Lung (tissue), 12 donors: Measurements from ENCODE around the gene CTAG1B. TPM values are rescaled to one million over a fixed set of nuclear protein-coding genes. Genes with fewer than 3 reads are reported as not detected.

Experiments used
- ATAC-seq: fragments of 200-7000 bp; cut with Tn5 transposase; one replicate; pipeline ENCODE4 v1.9.1; 2020; ENCODE audit warnings: moderate number of reproducible peaks; ENCODE audit not compliant: insufficient read depth, low FRiP score
- DNase-seq, 3 donors: peaks; one replicate each; pipeline ENCODE4 v3.0.0-alpha.2; 2013 to 2017
- H3K27ac ChIP-seq, 2 donors: one replicate each; pipeline ENCODE4 v1.5.1; 2013; ENCODE audit warnings: mild to moderate bottlenecking in 2 of 2, moderate library complexity in 2 of 2, control low read depth in 1 of 2, inconsistent platforms in 1 of 2, low read depth in 1 of 2, low read length in 1 of 2
- H3K27me3 ChIP-seq, 3 donors: one replicate each; pipeline ENCODE4 v1.5.1; 2013; ENCODE audit warnings: low read length in 2 of 3; ENCODE audit not compliant: control insufficient read depth in 3 of 3, insufficient read depth in 3 of 3
- H3K36me3 ChIP-seq, 4 donors: one replicate each; pipeline ENCODE4 v1.5.1; 2013; ENCODE audit warnings: low read length in 4 of 4, mild to moderate bottlenecking in 1 of 4, moderate library complexity in 1 of 4; ENCODE audit not compliant: control insufficient read depth in 4 of 4, insufficient read depth in 4 of 4
- H3K4me1 ChIP-seq, 5 donors: one replicate each; pipeline ENCODE4 v1.5.1; 2013; ENCODE audit warnings: low read length in 5 of 5, mild to moderate bottlenecking in 2 of 5, moderate library complexity in 1 of 5; ENCODE audit not compliant: control insufficient read depth in 5 of 5, insufficient read depth in 5 of 5
- H3K4me3 ChIP-seq: one replicate; pipeline ENCODE4 v1.5.1; 2013; ENCODE audit warnings: mild to moderate bottlenecking, control low read depth, moderate library complexity
- H3K9ac ChIP-seq, 2 donors: one replicate each; pipeline ENCODE4 v1.5.1; 2013; ENCODE audit warnings: low read length in 2 of 2, control low read depth in 1 of 2; ENCODE audit not compliant: insufficient read depth in 1 of 2
- H3K9me3 ChIP-seq, 4 donors: one replicate each; pipeline ENCODE4 v1.5.1; 2013; ENCODE audit warnings: low read length in 3 of 4, mild to moderate bottlenecking in 1 of 4, moderate library complexity in 1 of 4; ENCODE audit not compliant: control insufficient read depth in 4 of 4, insufficient read depth in 3 of 4
- CTCF ChIP-seq: IDR thresholded peaks from 2 replicates; pipeline ENCODE4 v1.5.1; 2012; ENCODE audit warnings: mild to moderate bottlenecking; ENCODE audit errors: control extremely low read depth, extremely low read depth
- WGBS, 2 donors: extraction: QIAGEN DNeasy Blood & Tissue Kit; methylation state at CpG; one replicate each; pipeline ENCODE4 v1.1.7; 2013; 5-methylcytosine and 5-hydroxymethylcytosine counted together
- polyA plus RNA-seq, 2 donors: library from polyadenylated mRNA; stranded (reverse); fragments of 200-250 nt; gene quantifications; one replicate each; pipeline ENCODE4 v1.2.1, GENCODE V29; 2013
- total RNA-seq, 2 donors: library from RNA; depleted of rRNA in 1 of 2; stranded (reverse); fragments of >200 nt in 1 of 2; gene quantifications; one replicate each; pipeline ENCODE4 v1.2.1, GENCODE V29; 2014 to 2021
- donor health status: control.
- donor health status: control.
- donor health status: Bipolar disorder and iron deficiency.
- donor health status: healthy.
- donor health status: DM: yes; HTN: yes; CAD: no.

Gene CTAG1B
- total and polyA plus RNA-seq, 4 donors = not detected

- Histone ChIP-seq H3K9ac (no peak overlapping the region), H3K4me3 (no peak overlapping the region), H3K27me3 (no peaks in the 10 kb centered on the region), H3K4me1 (peaks cover 0 to 3% (median 0%) of the 10 kb centered on the region in 5 donors), H3K9me3 (peaks cover 0 to 5% (median 0%) of the 10 kb centered on the region in 4 donors), H3K36me3 (no peaks in the 10 kb centered on the region), H3K27ac (no peak overlapping the region)
- no peak for TF ChIP-seq CTCF
- WGBS, 2 donors = 89 to 97% methylated on average over 14 to 23 of the region's 23 CpGs
- ATAC-seq (no peak), DNase-seq (no peak)
Measured at GRCh38 chrX:154653048-154653401, 33.9 kb upstream of the CTAG1B start.

- DNase-seq (no peak), ATAC-seq (no peak)
- Histone ChIP-seq H3K36me3 (no peaks in the 10 kb centered on the region), H3K27me3 (no peaks in the 10 kb centered on the region), H3K4me1 (peaks cover 0 to 3% (median 0%) of the 10 kb centered on the region in 5 donors), H3K9me3 (peaks cover 0 to 5% (median 0%) of the 10 kb centered on the region in 4 donors), H3K4me3 (no peak overlapping the region), H3K9ac (no peak overlapping the region), H3K27ac (no peak overlapping the region)
- WGBS, 2 donors = 92 to 98% methylated on average over 22 to 30 of the region's 30 CpGs
- TF ChIP-seq CTCF = no peak
Measured at GRCh38 chrX:154652311-154653047, 33.4 kb upstream of the CTAG1B start.

GRCh38 chrX:154650221-154650510 lies 31.1 kb upstream of the CTAG1B start:
- Histone ChIP-seq H3K9ac (no peak overlapping the region), H3K4me3 (no peak overlapping the region), H3K27me3 (no peaks in the 10 kb centered on the region), H3K9me3 (peaks cover 0 to 5% (median 0%) of the 10 kb centered on the region in 4 donors), H3K4me1 (peaks cover 0 to 3% (median 0%) of the 10 kb centered on the region in 5 donors), H3K27ac (no peak overlapping the region), H3K36me3 (no peaks in the 10 kb centered on the region)
- TF ChIP-seq CTCF = no peak
- DNase-seq (no peak), ATAC-seq (no peak)
- 28 to 54% methylated on average over 12 to 13 of the region's 13 CpGs for WGBS, 2 donors
